ENCODE data around the gene MINPP1. TPM values are rescaled to one million over a fixed set of nuclear protein-coding genes. Genes with fewer than 3 reads are reported as not detected.

Gene MINPP1
- total and polyA plus RNA-seq, 2 experiments from 2014 or later: 45.7 to 45.8 TPM

DNA sequence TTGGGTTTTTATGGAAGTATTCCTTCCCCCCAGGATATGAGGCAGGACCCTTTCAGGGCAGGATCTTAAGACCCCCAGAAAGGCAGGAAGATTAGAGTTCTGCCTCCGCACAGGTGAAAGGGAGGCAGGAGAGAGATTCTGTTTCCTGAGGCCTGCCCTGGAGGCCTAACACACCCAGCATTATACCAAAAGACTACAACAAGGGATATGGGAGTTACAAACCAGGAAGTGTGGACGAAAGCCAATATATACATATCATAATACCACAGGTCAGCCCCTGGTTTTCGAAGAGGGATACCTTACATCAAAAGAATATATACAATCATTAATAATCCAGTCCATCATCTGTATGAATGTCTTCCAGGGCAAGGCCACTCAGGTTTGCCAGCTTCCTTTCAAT, 14.2 kb downstream of the MINPP1 start:
- 97 to 100% methylated on average over 3 of the region's 3 CpGs for WGBS, 2 experiments (ENCODE audit: low coverage in 1 of 2, low lambda C conversion rate in 2 of 2, missing lambda C conversion rate in 2 of 2)

GRCh38 chr10:87519582-87519981, 14.9 kb downstream of the MINPP1 start:
- H3K4me2 ChIP-seq (ENCODE audit: unreplicated experiment): no peak overlapping the region
- H3K4me3 ChIP-seq: no peak overlapping the region
- no peaks in the 10 kb centered on the region for H3K4me1 ChIP-seq (ENCODE audit: insufficient read depth)
- no peak overlapping the region for H3K27ac ChIP-seq
- H3K36me3 ChIP-seq (ENCODE audit: low read depth): peaks cover 24% of the 10 kb centered on the region
- TF ChIP-seq EZH2 (IDR thresholded peaks at IDR 0.05; ENCODE audit: insufficient read depth, poor library complexity, severe bottlenecking) (no peak), EZH2phosphoT487 (IDR thresholded peaks at IDR 0.05; ENCODE audit: insufficient read depth, low read depth) (no peak)
- no peaks in the 10 kb centered on the region for H3K9me2 ChIP-seq (ENCODE audit: insufficient read depth)
- WGBS, 2 experiments (ENCODE audit: low coverage in 1 of 2, low lambda C conversion rate in 2 of 2, missing lambda C conversion rate in 2 of 2): 98 to 99% methylated on average over 2 of the region's 2 CpGs
- H3K79me2 ChIP-seq (ENCODE audit: insufficient read depth): 0 out of 2 replicates have a peak, but pooled peaks cover 6% of the 10 kb centered on the region
- H3K27me3 ChIP-seq (replicated peaks; ENCODE audit: insufficient read depth): no peaks in the 10 kb centered on the region
- no peak for DNase-seq
- in situ Hi-C loops (cut with MboI): loop anchor here (25.0 kb wide), 1 partner anchor 307 kb away; no protein-coding TSS in a partner anchor
- H3K9ac ChIP-seq: no peak overlapping the region
- H3F3A ChIP-seq (ENCODE audit: insufficient read depth): 0 out of 2 replicates have a peak, but pooled peaks cover 9% of the 10 kb centered on the region
- no peak overlapping the region for H2AFZ ChIP-seq
- H3K9me3 ChIP-seq (ENCODE audit: low read depth): no peaks in the 10 kb centered on the region
- H4K20me1 ChIP-seq (ENCODE audit: insufficient read depth): no peaks in the 10 kb centered on the region

More for the DNA sequence above, 14.2 kb downstream of the MINPP1 start:
- H2AFZ ChIP-seq: no peak overlapping the region
- TF ChIP-seq EZH2 (IDR thresholded peaks at IDR 0.05; ENCODE audit: insufficient read depth, poor library complexity, severe bottlenecking) (no peak), EZH2phosphoT487 (IDR thresholded peaks at IDR 0.05; ENCODE audit: insufficient read depth, low read depth) (no peak)
- H4K20me1 ChIP-seq (ENCODE audit: insufficient read depth): no peaks in the 10 kb centered on the region
- no peaks in the 10 kb centered on the region for H3K9me2 ChIP-seq (ENCODE audit: insufficient read depth)
- H3K79me2 ChIP-seq (ENCODE audit: insufficient read depth): 0 out of 2 replicates have a peak, but pooled peaks cover 6% of the 10 kb centered on the region
- H3K36me3 ChIP-seq (ENCODE audit: low read depth): peaks cover 31% of the 10 kb centered on the region
- no peaks in the 10 kb centered on the region for H3K4me1 ChIP-seq (ENCODE audit: insufficient read depth)
- no peak overlapping the region for H3K4me2 ChIP-seq (ENCODE audit: unreplicated experiment)
- no peak overlapping the region for H3K4me3 ChIP-seq
- no peak overlapping the region for H3K9ac ChIP-seq
- no peaks in the 10 kb centered on the region for H3K27me3 ChIP-seq (replicated peaks; ENCODE audit: insufficient read depth)
- in situ Hi-C loops (cut with MboI): loop anchor here (25.0 kb wide), 1 partner anchor 307 kb away; no protein-coding TSS in a partner anchor
- DNase-seq: no peak
- H3F3A ChIP-seq (ENCODE audit: insufficient read depth): 0 out of 2 replicates have a peak, but pooled peaks cover 9% of the 10 kb centered on the region
- H3K9me3 ChIP-seq (ENCODE audit: low read depth): no peaks in the 10 kb centered on the region
- no peak overlapping the region for H3K27ac ChIP-seq

DNA sequence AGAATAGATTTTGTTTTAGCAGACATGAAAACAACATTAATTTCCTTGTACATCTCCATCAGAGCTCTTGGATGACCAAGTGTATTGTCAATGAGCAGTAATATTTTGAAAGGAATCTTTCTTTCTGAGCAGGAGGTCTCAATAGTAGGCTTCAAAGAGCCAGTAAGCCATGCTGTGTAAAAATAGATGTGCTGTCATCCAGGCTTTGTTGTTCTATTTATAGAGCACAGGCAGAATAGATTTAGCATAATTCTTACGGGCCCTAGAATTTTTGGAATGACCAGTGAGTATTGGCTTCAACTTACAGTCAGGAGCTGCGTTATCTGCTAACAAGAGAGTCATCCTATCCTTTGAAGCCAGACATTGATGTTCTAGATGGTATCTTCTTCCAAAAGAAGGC, 19.0 kb downstream of the MINPP1 start:
- no peak overlapping the region for H3K4me3 ChIP-seq
- 74 to 82% methylated on average over 2 of the region's 2 CpGs for WGBS, 2 experiments (ENCODE audit: low coverage in 1 of 2, low lambda C conversion rate in 2 of 2, missing lambda C conversion rate in 2 of 2)
- in situ Hi-C loops (cut with MboI): loop anchor here (25.0 kb wide), 1 partner anchor 311 kb away; no protein-coding TSS in a partner anchor
- no peaks in the 10 kb centered on the region for H3K9me3 ChIP-seq (ENCODE audit: low read depth)
- H3K4me1 ChIP-seq (ENCODE audit: insufficient read depth): no peaks in the 10 kb centered on the region
- no peak overlapping the region for H3K27ac ChIP-seq
- 0 out of 2 replicates have a peak, but pooled peaks cover 9% of the 10 kb centered on the region for H3F3A ChIP-seq (ENCODE audit: insufficient read depth)
- H3K79me2 ChIP-seq (ENCODE audit: insufficient read depth): peaks cover 36% of the 10 kb centered on the region
- H3K9ac ChIP-seq: no peak overlapping the region
- no peaks in the 10 kb centered on the region for H4K20me1 ChIP-seq (ENCODE audit: insufficient read depth)
- H3K9me2 ChIP-seq (ENCODE audit: insufficient read depth): no peaks in the 10 kb centered on the region
- no peak overlapping the region for H3K4me2 ChIP-seq (ENCODE audit: unreplicated experiment)
- TF ChIP-seq EZH2phosphoT487 (IDR thresholded peaks at IDR 0.05; ENCODE audit: insufficient read depth, low read depth): no peak
- no peak for TF ChIP-seq EZH2 (IDR thresholded peaks at IDR 0.05; ENCODE audit: insufficient read depth, poor library complexity, severe bottlenecking)
- DNase-seq: no peak
- H2AFZ ChIP-seq: no peak overlapping the region
- H3K36me3 ChIP-seq (ENCODE audit: low read depth): peaks cover 17% of the 10 kb centered on the region
- no peaks in the 10 kb centered on the region for H3K27me3 ChIP-seq (replicated peaks; ENCODE audit: insufficient read depth)

DNA sequence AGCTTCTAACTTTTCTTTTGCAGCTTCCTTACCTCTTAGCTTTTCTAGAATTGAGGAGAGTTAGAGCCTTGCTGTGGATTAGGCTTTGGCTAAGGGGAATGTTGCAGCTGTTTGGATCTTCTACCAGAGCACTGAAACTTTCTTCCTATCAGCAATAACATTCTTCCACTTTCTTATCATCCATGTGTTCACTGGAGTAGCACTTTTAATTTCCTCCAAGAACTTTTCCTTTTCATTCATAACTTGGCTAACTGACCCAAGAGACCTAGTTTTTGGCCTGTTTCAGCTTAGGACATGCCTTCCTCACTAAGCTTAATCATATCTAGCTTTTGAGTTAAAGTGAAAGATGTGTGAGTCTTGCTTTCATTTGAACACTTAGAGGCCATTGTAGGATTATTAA, 19.6 kb downstream of the MINPP1 start:
- H3K27ac ChIP-seq: no peak overlapping the region
- H3K9me2 ChIP-seq (ENCODE audit: insufficient read depth): no peaks in the 10 kb centered on the region
- in situ Hi-C loops (cut with MboI): loop anchor here (25.0 kb wide), 1 partner anchor 312 kb away; no protein-coding TSS in a partner anchor
- H3F3A ChIP-seq (ENCODE audit: insufficient read depth): 0 out of 2 replicates have a peak, but pooled peaks cover 9% of the 10 kb centered on the region
- TF ChIP-seq EZH2phosphoT487 (IDR thresholded peaks at IDR 0.05; ENCODE audit: insufficient read depth, low read depth) (no peak), EZH2 (IDR thresholded peaks at IDR 0.05; ENCODE audit: insufficient read depth, poor library complexity, severe bottlenecking) (no peak)
- H2AFZ ChIP-seq: no peak overlapping the region
- H3K4me3 ChIP-seq: no peak overlapping the region
- H3K79me2 ChIP-seq (ENCODE audit: insufficient read depth): peaks cover 36% of the 10 kb centered on the region
- H3K4me2 ChIP-seq (ENCODE audit: unreplicated experiment): no peak overlapping the region
- H3K27me3 ChIP-seq (replicated peaks; ENCODE audit: insufficient read depth): no peaks in the 10 kb centered on the region
- no peaks in the 10 kb centered on the region for H4K20me1 ChIP-seq (ENCODE audit: insufficient read depth)
- DNase-seq: no peak
- H3K4me1 ChIP-seq (ENCODE audit: insufficient read depth): no peaks in the 10 kb centered on the region
- H3K36me3 ChIP-seq (ENCODE audit: low read depth): peaks cover 17% of the 10 kb centered on the region
- H3K9me3 ChIP-seq (ENCODE audit: low read depth): no peaks in the 10 kb centered on the region
- H3K9ac ChIP-seq: no peak overlapping the region

Data from GM23248 (cell line).